GM23248 (cell line): ENCODE results near the gene PIK3R5. TPM values are rescaled to one million over a fixed set of nuclear protein-coding genes. Genes with fewer than 3 reads are reported as not detected.

ENCODE experiments used
- DNase-seq: peaks from one replicate; pipeline ENCODE4 v3.0.0-alpha.2; 2015
- H2AFZ ChIP-seq: fragments of 200-600 bp; sonication (generic); 2 replicates; pipeline ENCODE4 v1.6.1; 2016; ENCODE audit warnings: antibody characterized with exemption
- H3F3A ChIP-seq: fragments of 200-600 bp; sonication (generic); 2 replicates; pipeline ENCODE4 v1.6.1; 2016; ENCODE audit warnings: mild to moderate bottlenecking, antibody characterized with exemption, mixed run types; ENCODE audit not compliant: insufficient read depth
- H3K27ac ChIP-seq: fragments of 200-600 bp; sonication (generic); 2 replicates; pipeline ENCODE4 v1.5.1; 2016; ENCODE audit warnings: mild to moderate bottlenecking
- H3K27me3 ChIP-seq: fragments of 200-600 bp; sonication (generic); replicated peaks from 2 replicates; pipeline ENCODE4 v1.6.1; 2016; ENCODE audit warnings: mild to moderate bottlenecking; ENCODE audit not compliant: insufficient read depth
- H3K36me3 ChIP-seq: fragments of 200-600 bp; sonication (generic); 2 replicates; pipeline ENCODE4 v1.6.1; 2016; ENCODE audit warnings: low read depth, mild to moderate bottlenecking
- H3K4me1 ChIP-seq: fragments of 200-600 bp; sonication (generic); 2 replicates; pipeline ENCODE4 v1.6.1; 2016; ENCODE audit warnings: mild to moderate bottlenecking; ENCODE audit not compliant: insufficient read depth
- H3K4me2 ChIP-seq: fragments of 200-600 bp; sonication (generic); one replicate; pipeline ENCODE4 v1.6.1; 2016; ENCODE audit warnings: mild to moderate bottlenecking; ENCODE audit not compliant: unreplicated experiment
- H3K4me3 ChIP-seq: fragments of 200-600 bp; sonication (generic); 2 replicates; pipeline ENCODE4 v1.5.1; 2016; ENCODE audit warnings: mild to moderate bottlenecking
- H3K79me2 ChIP-seq: fragments of 200-600 bp; sonication (generic); 2 replicates; pipeline ENCODE4 v1.6.1; 2016; ENCODE audit warnings: mild to moderate bottlenecking; ENCODE audit not compliant: insufficient read depth
- H3K9ac ChIP-seq: fragments of 200-600 bp; sonication (generic); 2 replicates; pipeline ENCODE4 v1.6.1; 2016; ENCODE audit warnings: mild to moderate bottlenecking
- H3K9me2 ChIP-seq: fragments of 200-600 bp; sonication (generic); 2 replicates; pipeline ENCODE4 v1.6.1; 2016; ENCODE audit warnings: mixed run types, mild to moderate bottlenecking, moderate library complexity; ENCODE audit not compliant: insufficient read depth
- H3K9me3 ChIP-seq: fragments of 200-600 bp; sonication (generic); one replicate; pipeline ENCODE4 v1.6.1; 2017; ENCODE audit warnings: low read depth
- H4K20me1 ChIP-seq: fragments of 200-600 bp; sonication (generic); 2 replicates; pipeline ENCODE4 v1.6.0; 2016; ENCODE audit not compliant: insufficient read depth
- EZH2 ChIP-seq: fragments of 200-600 bp; sonication (generic); IDR thresholded peaks from 2 replicates; pipeline ENCODE4 v1.6.1; 2018; ENCODE audit warnings: antibody characterized with exemption, mild to moderate bottlenecking; ENCODE audit not compliant: insufficient read depth, poor library complexity, severe bottlenecking
- EZH2phosphoT487 ChIP-seq: fragments of 200-600 bp; sonication (generic); IDR thresholded peaks from 2 replicates; pipeline ENCODE4 v1.6.1; 2018; ENCODE audit warnings: antibody characterized with exemption, moderate library complexity, mild to moderate bottlenecking, low read depth; ENCODE audit not compliant: insufficient read depth
- WGBS, 2 experiments: methylation state at CpG; one replicate each; pipeline ENCODE4 v1.1.6; 2015 to 2017; ENCODE audit warnings: low lambda C conversion rate in 2 of 2, low coverage in 1 of 2; ENCODE audit errors: missing lambda C conversion rate in 2 of 2; 5-methylcytosine and 5-hydroxymethylcytosine counted together
- in situ Hi-C: fragments of 300-500 bp; cut with MboI; formaldehyde crosslinking; loops from 2 replicates; pipeline ENCODE4 v1.15.0; 2020
- polyA plus RNA-seq: library from polyadenylated mRNA; unstranded; fragments of >200 nt; fragmentation: Nextera tagmentation; extraction: Ambion mirVana; gene quantifications from 2 replicates; pipeline ENCODE4 v1.2.1, GENCODE V29; 2016
- total RNA-seq: library from RNA; depleted of rRNA; stranded (reverse); fragments of >200 nt; shearing (Covaris generic); gene quantifications from 2 replicates; pipeline ENCODE4 v1.2.3, GENCODE V29; 2014

Gene PIK3R5
- total and polyA plus RNA-seq, 2 experiments from 2014 or later = 0.11 TPM; not detected in 1

- 2% methylated on average over 68 to 73 of the region's 90 CpGs for WGBS, 2 experiments
- no peaks in the 10 kb centered on the region for H3K36me3 ChIP-seq
- peak overlapping the region; percentile 59 for H3K4me3 ChIP-seq
- in situ Hi-C loops = no loop called here
- H3K79me2 ChIP-seq = no peaks in the 10 kb centered on the region
- peak overlapping the region; percentile 57 for H3K4me2 ChIP-seq
- H3K27ac ChIP-seq = no peak overlapping the region
- peak; percentile 12 for DNase-seq
- no peak overlapping the region for H3K9ac ChIP-seq
- H4K20me1 ChIP-seq = no peaks in the 10 kb centered on the region
- H3K9me2 ChIP-seq = no peaks in the 10 kb centered on the region
- peaks cover 47% of the 10 kb centered on the region for H3K27me3 ChIP-seq
- TF ChIP-seq EZH2phosphoT487 = peak; percentile 80; the same call in 1 of the 2 replicates
- no peak for TF ChIP-seq EZH2
- no peaks in the 10 kb centered on the region for H3F3A ChIP-seq
- H2AFZ ChIP-seq = peak overlapping the region; percentile 60
- H3K9me3 ChIP-seq = no peaks in the 10 kb centered on the region
- no peaks in the 10 kb centered on the region for H3K4me1 ChIP-seq
Observed at GRCh38 chr17:9003355-9004131, 38.0 kb upstream of the PIK3R5 start.

- Histone ChIP-seq H3K9ac (no peak overlapping the region), H3K4me2 (peak overlapping the region; percentile 57), H3K27me3 (peaks cover 45% of the 10 kb centered on the region), H2AFZ (peak overlapping the region; percentile 14; the same call in 1 of the 2 replicates), H3K4me3 (peak overlapping the region; percentile 59), H3K4me1 (no peaks in the 10 kb centered on the region), H3K9me2 (no peaks in the 10 kb centered on the region), H4K20me1 (no peaks in the 10 kb centered on the region), H3K27ac (no peak overlapping the region), H3F3A (no peaks in the 10 kb centered on the region), H3K36me3 (no peaks in the 10 kb centered on the region), H3K9me3 (no peaks in the 10 kb centered on the region), H3K79me2 (no peaks in the 10 kb centered on the region)
- 1 to 3% methylated on average over 25 to 38 of the region's 69 CpGs for WGBS, 2 experiments
- TF ChIP-seq EZH2 (peak; percentile 83), EZH2phosphoT487 (no peak)
- in situ Hi-C loops = no loop called here
- DNase-seq = peak; percentile 60
Observed at GRCh38 chr17:9002606-9003354, 37.3 kb upstream of the PIK3R5 start.

DNA sequence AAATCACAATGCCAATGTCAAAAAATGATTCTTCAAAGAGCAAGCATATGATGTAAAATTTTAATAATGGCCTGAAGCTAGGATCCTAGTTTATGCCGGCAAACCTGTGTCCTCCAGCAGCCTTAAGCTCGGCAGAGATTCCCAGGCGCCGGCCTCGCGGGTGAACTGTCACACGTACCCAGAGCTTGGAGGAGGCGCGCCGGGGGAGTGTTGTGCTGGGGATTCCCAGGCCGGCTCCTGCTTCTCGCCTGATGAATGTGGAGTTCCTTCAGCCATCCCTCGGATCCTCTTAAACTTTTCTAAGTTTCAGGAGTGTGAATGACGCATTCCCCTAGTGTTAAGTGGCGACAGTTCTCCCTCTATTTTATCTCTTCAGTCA, 36.7 kb upstream of the PIK3R5 start:
- Histone ChIP-seq H3K9me2 (no peaks in the 10 kb centered on the region), H3F3A (no peaks in the 10 kb centered on the region), H3K4me2 (no peak overlapping the region), H3K27ac (no peak overlapping the region), H3K36me3 (no peaks in the 10 kb centered on the region), H2AFZ (no peak overlapping the region), H3K9me3 (no peaks in the 10 kb centered on the region), H3K27me3 (peaks cover 40% of the 10 kb centered on the region), H3K4me1 (no peaks in the 10 kb centered on the region), H3K79me2 (no peaks in the 10 kb centered on the region), H4K20me1 (no peaks in the 10 kb centered on the region), H3K4me3 (no peak overlapping the region), H3K9ac (no peak overlapping the region)
- DNase-seq = no peak
- WGBS, 2 experiments = 27 to 30% methylated on average over 15 of the region's 15 CpGs
- TF ChIP-seq EZH2phosphoT487 (no peak), EZH2 (no peak)
- in situ Hi-C loops = no loop called here

DNA sequence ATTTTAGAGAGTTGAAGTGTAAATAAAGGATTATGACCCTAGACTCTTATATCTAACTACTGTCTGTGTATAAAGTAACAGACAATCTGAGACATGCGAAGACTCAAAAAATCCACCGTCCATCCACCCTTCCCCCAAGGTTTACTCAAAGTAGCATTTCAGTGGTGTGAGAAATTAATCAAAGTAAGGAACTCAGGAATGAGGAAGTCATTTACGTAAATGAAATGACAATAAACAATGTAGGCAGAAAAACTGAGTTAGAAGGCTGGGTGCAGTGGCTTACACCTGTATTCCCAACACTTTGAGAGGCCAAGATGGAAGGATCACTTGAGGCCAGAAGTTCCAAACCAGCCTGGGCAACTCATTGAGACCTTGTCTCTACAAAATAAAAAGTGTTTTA, 36.1 kb upstream of the PIK3R5 start:
- Histone ChIP-seq H3K27me3 (peaks cover 34% of the 10 kb centered on the region), H3F3A (no peaks in the 10 kb centered on the region), H3K36me3 (no peaks in the 10 kb centered on the region), H3K9me2 (no peaks in the 10 kb centered on the region), H3K9me3 (no peaks in the 10 kb centered on the region), H3K4me1 (no peaks in the 10 kb centered on the region), H3K4me2 (no peak overlapping the region), H2AFZ (no peak overlapping the region), H3K4me3 (no peak overlapping the region), H3K9ac (no peak overlapping the region), H3K79me2 (no peaks in the 10 kb centered on the region), H4K20me1 (no peaks in the 10 kb centered on the region), H3K27ac (no peak overlapping the region)
- no peak for DNase-seq
- 93 to 96% methylated on average over 3 of the region's 3 CpGs for WGBS, 2 experiments
- in situ Hi-C loops = no loop called here
- TF ChIP-seq EZH2phosphoT487 (no peak), EZH2 (no peak)
